HG02870 (cell line): Measurements from ENCODE around the gene ZNF593OS.
A peak's percentile ranks its signal among the peaks of the same experiment; 100 is the strongest.

ENCODE experiments used
- ATAC-seq: cut with Tn5 transposase; IDR thresholded peaks from one replicate; pipeline ENCODE4 v1.9.1; 2021; ENCODE audit warnings: mild to moderate bottlenecking, moderate library complexity; ENCODE audit not compliant: unreplicated experiment

The ZNF593OS gene

GRCh38 chr1:26184883-26185282 lies 13.3 kb upstream of the ZNF593OS start:
- ATAC-seq: no peak

DNA sequence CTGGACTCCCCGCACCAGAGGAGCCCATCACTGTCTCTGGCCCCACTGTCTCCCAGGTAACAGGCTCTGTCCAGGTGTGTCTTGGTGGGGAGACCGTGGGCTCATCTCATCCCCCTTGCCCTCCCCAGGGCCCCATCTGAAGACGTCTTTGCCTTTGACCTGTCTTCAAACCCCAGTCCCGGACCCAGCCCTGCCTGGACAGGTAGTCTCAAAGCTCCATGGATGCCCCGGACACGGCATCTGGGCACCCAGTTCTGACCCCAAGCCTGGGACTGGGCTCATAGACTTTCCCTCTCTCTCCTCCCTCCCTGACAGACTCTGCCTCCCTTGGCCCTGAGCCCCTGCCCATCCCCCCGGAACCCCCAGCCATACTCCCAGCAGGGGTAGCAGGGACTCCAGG lies 12.5 kb upstream of the ZNF593OS start:
- ATAC-seq: no peak

- ATAC-seq: no peak
Observed at GRCh38 chr1:26182383-26182696, 10.7 kb upstream of the ZNF593OS start.

GRCh38 chr1:26181586-26182382 lies 10.2 kb upstream of the ZNF593OS start:
- ATAC-seq: no peak

- ATAC-seq: no peak
Observed at GRCh38 chr1:26180010-26180506, 8.4 kb upstream of the ZNF593OS start.

DNA sequence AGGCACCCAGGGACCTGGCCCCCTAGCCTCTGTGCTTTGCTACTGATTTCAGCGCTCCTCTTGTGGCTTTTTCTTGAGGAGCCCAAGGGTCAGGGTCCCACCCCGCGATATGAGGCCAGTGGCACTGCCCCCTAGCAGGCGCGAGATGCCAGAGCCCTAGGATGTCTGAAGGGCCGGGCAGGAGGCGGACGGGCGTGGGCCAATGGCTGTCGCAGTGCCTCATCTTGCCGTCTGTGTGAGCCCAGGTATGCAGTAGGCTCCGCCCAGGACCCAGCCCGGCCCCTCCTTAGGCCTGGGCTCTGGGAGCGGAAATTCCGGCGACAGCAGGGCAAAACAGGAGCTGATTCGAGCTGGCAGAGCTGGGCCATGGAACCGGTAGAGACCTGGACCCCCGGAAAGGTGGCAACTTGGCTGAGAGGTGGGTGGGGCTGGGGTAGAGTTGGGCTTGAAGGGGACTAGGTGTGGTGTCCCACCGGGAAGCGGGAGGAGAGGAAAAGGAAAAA lies 5.6 kb upstream of the ZNF593OS start, which contains the start of gene CNKSR1:
Gene CNKSR1 (plus strand): TSS at position 310 of the 503 bp plus-strand sequence. CDS start 57 bp downstream, at position 367.
- no peak for ATAC-seq

DNA sequence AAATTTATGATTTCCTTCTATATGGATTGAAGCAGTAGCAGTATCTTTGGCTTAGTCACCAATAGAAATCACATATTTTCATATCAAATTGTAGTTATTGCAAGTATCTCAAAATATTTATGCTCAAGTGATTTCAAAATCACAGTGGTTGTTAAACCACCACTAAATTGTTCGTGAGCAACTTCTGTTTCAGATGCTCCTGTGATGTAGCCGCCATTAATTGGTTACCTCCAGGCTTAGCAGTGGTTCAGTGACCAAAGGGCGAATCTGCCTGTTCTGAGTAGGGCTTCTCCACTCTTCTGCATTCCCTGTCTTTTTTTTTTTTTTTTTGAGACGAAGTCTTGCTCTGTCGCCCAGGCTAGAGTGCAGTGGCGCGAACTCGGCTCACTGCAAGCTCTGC lies 3.7 kb upstream of the ZNF593OS start:
- ATAC-seq: no peak

DNA sequence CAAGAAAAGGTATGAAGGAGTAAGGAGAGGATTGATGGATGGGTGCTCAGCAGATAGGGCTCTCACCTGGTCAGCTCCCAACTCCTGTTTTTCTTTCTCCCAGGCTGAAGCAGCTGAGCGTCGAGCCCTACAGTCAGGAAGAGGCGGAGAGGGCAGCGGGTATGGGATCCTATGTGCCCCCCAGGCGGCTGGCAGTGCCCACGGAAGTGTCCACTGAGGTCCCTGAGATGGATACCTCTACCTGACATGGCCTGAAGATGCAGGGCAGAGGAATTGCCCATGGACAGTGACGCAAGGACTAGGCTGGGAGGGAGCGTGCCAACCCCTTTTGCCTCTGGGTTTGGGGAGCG lies 1.2 kb downstream of the ZNF593OS start:
- no peak for ATAC-seq

GRCh38 chr1:26169669-26170471 lies 1.8 kb downstream of the ZNF593OS start, which contains the start of gene ZNF593:
Gene ZNF593 (plus strand): TSS chr1:26169908. CDS start chr1:26169984, 76 bp downstream.
- ATAC-seq: peak; percentile 91

GRCh38 chr1:26169198-26169554 lies 2.5 kb downstream of the ZNF593OS start:
- no peak for ATAC-seq

- ATAC-seq: no peak
Observed at GRCh38 chr1:26168410-26169197, 3.0 kb downstream of the ZNF593OS start, which contains the start of gene C1orf232. Gene C1orf232 (minus strand): TSS chr1:26168963. CDS start chr1:26168499, 464 bp downstream.

DNA sequence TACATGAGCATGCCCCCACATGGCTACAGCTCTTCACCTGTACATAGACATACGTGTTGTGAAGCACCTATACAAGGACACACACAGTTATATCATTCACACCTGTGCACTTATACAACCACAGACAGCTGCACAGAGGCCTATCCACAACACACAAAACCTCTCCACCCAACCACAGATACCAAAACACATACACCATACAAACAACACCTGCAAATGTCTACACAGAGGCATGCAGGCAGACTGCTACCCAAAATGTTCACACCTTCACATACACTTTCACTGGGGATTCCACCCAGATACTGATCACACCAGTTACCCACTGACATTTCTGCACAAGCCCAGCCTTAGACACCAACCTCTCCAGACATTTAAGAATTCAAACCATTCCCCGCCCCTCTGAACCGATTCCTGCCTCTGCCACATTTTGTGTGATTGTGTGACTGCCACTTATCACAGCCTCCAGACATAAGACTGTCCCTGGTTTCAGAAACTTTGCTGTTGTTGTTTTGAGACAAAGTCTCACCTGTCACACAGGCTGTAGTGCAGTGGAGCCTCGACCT lies 4.8 kb downstream of the ZNF593OS start:
- no peak for ATAC-seq

- no peak for ATAC-seq
Observed at GRCh38 chr1:26164861-26165842, 6.5 kb downstream of the ZNF593OS start.

GRCh38 chr1:26164036-26164860 lies 7.4 kb downstream of the ZNF593OS start:
- ATAC-seq: no peak

GRCh38 chr1:26163684-26164035 lies 8.0 kb downstream of the ZNF593OS start:
- ATAC-seq: no peak

GRCh38 chr1:26162220-26162709 lies 9.4 kb downstream of the ZNF593OS start:
- ATAC-seq: no peak

GRCh38 chr1:26161415-26162219 lies 10.0 kb downstream of the ZNF593OS start:
- no peak for ATAC-seq
